HG02884 (cell line): ENCODE data around the gene CFHR5.
A peak's percentile ranks its signal among the peaks of the same experiment; 100 is the strongest.
"Not testable (repeated sequence)": the region's sequence is repeated elsewhere in the genome, so short reads cannot be mapped to it uniquely, and the experiment has no call there.

Experiments
- ATAC-seq: cut with Tn5 transposase; IDR thresholded peaks from one replicate; pipeline ENCODE4 v1.9.1; 2021; ENCODE audit warnings: mild to moderate bottlenecking, moderate library complexity; ENCODE audit not compliant: unreplicated experiment

CFHR5 gene

DNA sequence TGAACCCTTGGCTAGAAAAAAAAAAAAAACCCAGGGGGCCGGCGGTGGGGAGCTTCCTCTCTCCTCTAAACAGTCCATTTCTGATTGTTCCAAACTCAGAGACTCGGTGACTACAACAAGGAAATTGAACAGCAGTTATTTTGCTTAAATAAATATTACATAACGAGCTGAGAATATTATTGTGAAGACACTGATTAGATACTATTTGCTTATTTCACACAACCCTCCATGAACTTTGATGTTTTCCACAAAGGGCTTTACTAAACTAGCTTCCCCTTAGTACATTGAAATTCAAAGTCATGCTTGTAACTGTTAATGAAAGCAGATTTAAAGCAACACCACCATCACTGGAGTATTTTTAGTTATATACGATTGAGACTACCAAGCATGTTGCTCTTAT lies at the start of gene CFHR5:
Gene CFHR5 (plus strand): TSS at position 279 of the 400 bp plus-strand sequence. CDS start 109 bp downstream, at position 388.
- no peak for ATAC-seq

DNA sequence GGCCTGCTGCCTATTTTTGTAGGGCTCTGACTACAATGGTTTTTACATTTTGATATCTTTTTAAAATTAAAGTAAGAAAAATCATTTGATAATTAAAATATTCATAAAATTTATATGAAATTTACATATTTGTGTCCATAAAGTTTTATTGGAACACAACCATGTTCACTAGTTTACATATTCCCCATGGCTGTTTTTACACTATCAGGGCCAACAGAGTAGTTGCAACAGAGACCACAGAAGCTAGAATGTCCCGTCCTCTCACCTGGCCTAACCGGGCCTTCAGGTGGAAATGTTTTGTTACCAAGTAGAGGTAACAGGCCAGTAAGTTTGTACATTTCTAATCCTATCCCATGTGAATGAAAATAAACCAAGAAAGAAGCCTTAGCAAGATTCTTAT lies 44.5 kb upstream of the CFHR5 start:
- not testable (repeated sequence) for ATAC-seq

DNA sequence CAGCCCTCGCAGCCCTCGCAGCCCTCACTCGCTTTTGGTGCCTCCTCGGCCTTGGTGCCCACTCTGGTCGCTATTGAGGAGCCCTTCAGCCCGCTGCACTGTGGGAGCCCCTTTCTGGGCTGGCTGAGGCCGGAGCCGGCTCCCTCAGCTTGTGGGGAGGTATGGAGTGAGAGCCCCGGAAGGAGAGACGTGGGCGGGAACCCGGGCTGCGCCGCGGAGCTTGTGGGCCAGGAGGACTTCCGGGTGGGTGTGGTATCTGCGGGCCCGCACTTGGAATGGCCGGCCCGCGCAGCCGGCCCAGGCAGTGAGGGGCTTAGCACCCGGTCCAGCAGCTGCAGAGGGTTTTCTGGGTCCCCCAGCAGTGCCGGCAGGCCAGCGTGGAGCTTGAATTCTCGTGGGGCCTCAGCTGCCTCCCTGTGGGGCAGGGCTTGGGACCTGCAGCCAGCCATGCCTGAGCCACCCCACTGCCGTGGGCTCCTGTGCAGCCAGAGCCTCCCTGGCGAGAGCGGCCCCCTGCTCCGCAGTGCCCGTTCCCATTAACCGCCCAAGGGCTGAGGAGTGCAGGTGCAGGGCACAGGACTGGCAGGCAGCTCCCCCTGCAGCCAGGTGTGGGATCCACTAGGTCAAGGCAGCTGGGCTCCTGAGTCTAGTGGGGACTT lies 43.7 kb upstream of the CFHR5 start:
- ATAC-seq = no peak

DNA sequence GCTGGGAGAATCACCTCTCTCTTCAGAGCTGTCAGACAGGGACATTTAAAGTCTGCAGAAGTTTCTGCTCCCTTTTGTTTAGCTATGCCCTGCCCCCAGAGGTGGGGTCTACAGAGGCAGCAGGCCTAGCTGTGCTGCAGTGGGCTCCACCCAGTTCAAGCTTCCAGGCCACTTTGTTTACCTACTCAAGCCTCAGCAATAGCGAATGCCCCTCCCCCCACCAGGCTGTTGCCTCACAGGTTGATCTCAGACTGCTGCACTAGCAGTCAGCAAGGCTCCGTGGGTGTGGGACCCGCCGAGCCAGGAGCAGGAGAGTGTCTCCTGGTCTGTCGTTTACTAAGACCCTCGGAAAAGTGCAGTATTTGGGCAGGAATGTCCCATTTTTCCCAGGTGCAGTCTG lies 35.9 kb upstream of the CFHR5 start:
- not testable (repeated sequence) for ATAC-seq

DNA sequence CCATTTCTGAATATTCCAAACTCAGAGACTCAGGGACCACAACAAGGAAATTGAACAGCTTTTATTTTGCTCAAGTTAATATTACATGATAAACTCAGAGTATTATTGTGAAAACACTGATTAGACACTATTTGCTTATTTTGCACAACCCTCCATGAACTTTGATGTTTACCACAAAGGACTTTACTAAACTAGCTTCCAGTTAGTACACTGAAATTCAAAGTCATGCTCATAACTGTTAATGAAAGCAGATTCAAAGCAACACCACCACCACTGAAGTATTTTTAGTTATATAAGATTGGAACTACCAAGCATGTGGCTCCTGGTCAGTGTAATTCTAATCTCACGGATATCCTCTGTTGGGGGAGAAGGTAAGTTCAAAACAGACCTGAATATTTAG lies 33.8 kb upstream of the CFHR5 start, which contains the start of gene CFHR2:
Gene CFHR2 (plus strand): TSS at position 171 of the 400 bp plus-strand sequence. CDS start 143 bp downstream, at position 314.
- not testable (repeated sequence) for ATAC-seq

DNA sequence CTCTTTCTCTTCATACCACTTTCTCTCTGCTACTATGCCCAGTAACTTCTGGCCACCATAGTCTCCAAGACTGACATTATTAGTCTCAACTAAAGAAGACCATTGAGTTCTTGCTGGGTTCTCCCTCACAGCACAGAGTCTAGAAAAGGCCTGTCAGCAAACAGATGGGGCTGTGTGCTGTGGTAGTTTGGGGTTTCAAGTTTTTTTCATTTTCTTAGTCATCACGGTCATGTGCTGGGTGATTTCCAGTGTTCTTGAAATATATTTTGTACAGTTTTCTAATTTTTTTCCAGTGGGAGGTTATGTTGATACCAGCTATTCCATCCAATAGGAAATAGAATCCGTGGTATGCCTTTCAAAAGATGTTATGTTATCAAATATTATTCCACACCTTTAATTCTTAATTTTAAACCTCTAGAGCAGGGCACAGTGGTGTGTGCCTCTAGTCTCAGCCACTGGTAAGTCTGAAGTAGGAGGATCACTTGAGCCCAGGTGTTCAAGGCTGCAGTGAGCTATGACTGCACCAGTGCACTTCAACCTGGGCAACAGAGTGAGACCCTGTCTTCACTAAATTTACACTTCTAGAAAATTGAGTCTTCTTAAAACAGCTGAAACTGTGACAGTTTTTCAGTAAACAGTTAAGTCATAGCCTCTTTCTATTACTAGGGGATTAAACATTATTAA lies 25.5 kb upstream of the CFHR5 start:
- ATAC-seq = peak; percentile 90

DNA sequence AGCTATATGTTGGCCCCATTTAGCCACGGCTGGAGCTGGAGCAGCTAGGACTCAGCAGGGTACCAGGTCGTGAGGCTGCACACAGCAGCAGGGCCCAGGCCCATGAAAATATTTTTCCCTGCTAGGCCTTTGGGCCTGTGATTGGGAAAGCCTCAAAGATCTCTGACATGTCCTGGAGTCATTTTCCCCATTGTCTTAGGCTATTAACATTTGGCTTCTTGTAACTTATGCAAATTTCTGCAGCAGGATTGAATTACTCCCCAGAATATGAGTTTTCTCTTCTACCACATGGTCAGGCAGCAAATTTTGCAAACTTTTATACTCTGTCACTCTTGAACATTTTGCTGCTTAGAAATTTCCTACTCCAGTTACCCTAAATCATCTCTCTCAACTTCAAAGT lies 22.6 kb upstream of the CFHR5 start:
- ATAC-seq = no peak

DNA sequence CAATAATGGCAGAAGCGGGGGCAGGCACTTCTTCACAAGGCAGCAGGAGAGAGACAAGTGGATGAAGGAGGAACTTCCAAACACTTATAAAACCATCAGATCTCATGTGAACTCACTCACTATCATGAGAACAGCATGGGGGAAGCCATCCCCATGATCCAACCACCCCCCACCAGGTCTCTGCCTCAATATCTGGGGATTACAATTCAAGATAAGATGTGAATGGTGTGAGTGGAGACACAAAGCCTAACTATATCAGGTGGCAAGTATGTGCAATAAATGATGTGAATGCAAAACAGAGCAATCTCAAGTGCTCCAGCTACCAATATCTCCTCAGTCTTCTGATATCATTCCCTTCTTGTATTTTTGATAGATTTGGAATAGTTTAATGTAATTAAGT lies 21.4 kb upstream of the CFHR5 start:
- no peak for ATAC-seq

DNA sequence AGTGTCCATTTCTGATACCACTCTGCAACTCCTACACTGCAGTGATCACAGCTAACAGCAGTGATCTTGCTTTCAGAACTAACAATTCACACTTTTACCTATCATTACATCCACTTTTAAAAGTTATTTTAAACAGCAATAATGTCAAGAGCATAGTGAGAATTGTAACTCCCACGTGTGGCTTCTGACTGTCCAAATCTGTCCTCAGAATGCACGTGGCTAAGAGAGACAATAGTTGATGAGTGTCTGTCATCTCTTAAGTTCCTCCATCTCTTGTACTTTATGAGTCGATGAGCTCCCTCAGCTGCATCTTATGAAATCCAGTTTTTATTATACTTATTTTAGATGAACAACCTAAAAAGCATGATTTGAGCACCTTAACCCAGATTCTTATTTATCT lies 16.5 kb upstream of the CFHR5 start:
- ATAC-seq = peak; percentile 91

DNA sequence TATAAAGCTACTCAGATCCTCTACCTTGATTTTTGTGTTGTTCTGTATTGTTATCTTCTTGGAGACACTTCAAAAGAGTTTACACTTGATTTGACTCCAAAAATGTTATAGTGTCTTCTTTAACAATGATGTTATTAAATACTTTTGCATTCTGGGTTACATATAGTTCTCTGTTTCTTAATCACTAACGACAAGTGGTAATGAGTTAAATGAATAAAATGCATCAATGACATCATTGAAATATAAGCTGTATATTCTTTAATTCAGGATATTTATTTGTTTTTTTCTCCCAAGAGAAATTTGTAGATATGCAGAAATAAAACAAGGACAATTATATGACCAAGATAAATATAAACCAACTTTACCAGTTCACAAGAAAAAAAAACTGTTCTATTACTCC lies 7.2 kb upstream of the CFHR5 start:
- no peak for ATAC-seq

DNA sequence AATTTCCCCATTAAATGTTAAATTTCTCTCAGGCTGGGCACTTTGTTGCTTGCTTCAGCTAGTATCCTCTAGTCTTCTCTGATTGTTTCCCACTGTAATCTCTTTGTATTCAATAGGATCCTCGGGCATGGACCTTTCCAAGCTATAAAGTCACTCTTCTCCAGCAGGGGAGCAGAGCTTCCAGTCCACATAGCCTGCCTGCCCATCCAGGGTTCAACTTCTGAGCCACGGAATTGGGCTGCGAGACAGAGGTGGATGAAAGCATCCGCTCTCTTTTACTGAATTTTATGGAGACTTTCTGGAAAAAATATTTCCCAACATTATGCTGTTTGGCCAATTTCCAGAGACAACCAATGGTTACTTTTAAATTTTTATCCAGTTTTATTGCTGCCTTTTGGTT lies 1.1 kb upstream of the CFHR5 start:
- no peak for ATAC-seq

DNA sequence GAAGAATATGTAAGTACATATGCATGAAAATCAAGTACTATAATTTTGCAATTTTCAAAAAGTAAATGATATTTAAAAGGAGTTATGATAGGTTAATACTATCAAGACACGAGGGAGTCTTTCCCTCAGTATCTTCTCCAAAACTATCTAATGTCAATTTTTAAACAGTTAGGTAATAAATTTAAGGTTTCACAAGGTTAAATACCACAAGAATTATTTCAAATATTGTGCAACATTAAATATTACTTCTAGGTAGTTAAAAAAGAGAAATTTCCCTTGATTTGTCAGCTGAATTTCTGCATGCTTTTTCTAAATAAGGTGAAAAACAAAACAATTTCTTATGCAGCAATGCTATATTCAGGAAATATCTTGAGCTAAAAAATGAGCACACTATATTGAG lies 3.5 kb downstream of the CFHR5 start:
- ATAC-seq = no peak

DNA sequence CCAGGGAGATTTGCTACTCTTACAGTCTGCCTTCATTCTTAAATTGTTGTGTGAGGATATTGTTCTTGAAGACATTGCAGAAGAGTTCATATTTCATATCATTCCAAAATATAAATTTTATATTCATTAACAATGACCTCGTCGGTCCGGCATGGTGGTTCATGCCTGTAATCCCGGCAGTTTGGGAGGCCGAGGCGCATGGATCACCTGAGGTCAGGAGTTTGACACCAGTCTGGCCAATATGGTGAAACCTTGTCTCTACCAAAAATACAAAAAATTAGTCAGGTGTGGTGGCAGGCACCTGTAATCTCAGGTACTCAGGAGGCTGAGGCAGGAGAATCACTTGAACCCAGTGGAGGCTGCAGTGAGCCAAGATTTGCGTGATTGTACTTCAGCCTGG lies 4.9 kb downstream of the CFHR5 start:
- ATAC-seq = not testable (repeated sequence)

DNA sequence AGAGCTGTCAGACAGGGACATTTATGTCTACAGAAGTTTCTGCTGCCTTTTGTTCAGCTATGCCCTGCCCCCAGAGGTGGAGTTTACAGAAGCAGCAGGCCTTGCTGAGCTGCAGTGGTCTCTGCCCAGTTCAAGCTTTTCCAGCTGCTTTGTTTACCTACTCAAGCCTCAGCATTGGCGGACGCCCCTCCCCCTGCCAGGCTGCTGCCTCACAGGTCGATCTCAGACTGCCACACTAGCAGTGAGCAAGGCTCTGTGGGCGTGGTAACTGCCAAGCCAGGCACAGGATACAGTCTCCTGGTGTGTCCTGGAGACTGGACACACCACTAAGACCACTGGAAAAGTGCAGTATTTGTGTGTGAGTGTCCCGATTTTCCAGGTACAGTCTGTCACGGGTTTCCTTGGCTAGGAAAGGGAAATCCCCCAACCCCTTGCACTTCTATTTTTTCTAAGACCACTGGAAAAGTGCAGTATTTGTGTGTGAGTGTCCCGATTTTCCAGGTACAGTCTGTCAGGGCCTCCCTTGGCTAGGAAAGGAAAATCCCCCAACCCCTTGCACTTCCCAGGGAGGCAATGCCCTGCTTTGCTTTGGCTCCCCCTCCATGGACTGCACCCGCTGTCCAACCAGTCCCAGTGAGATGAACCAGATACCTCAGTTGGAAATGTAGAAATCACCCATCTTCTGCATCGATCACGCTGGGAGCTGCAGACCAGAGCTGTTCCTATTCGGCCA lies 14.7 kb downstream of the CFHR5 start:
- not testable (repeated sequence) for ATAC-seq

DNA sequence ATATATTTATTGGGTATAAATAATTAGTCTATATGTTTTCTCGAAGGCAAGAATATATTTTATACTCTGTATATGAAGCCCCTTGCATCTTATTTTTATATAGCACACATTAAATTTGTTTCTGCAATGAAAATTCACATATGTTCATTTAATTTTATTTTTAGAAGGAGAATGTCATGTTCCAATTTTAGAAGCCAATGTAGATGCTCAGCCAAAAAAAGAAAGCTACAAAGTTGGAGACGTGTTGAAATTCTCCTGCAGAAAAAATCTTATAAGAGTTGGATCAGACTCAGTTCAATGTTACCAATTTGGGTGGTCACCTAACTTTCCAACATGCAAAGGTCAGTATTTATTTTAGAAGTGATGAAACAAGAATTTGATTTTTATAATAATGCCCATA lies 16.6 kb downstream of the CFHR5 start:
- no peak for ATAC-seq

DNA sequence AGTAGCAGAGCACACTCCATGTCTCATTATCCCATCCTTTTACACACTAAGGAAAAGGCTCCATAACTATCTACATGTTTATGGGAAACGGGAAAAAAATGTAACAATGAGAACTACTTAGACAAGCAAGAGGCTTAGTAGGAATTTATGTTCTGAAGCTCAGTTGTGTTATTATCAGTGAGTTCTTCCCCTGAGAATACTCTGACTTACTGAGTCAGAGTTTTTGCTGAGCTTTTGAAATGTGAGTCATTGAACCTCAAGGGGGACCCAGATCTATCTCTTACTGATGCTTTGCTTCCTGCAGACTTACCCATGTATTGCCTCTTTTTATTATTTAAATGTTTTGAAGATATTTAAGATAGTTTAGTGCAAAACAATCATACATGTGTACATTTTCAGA lies 20.1 kb downstream of the CFHR5 start:
- no peak for ATAC-seq

DNA sequence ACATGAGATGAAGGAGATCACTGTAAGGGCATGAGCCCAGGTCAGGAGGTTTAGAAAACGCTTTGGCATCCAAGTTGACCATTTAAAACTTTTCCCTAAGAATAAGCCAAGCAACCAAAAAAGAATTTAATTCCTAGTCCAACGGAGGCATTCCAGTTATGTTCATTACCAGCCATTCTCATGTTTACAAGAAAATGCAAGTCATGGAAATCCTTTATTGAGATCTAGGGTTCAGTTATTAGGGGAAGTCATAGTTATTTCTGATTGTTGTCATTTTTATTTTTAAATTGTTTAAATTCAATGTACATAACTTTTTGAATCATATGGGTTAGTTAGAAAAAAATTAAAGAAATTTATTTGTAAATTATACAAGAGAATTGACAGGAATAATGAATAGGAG lies 24.5 kb downstream of the CFHR5 start:
- ATAC-seq = no peak

DNA sequence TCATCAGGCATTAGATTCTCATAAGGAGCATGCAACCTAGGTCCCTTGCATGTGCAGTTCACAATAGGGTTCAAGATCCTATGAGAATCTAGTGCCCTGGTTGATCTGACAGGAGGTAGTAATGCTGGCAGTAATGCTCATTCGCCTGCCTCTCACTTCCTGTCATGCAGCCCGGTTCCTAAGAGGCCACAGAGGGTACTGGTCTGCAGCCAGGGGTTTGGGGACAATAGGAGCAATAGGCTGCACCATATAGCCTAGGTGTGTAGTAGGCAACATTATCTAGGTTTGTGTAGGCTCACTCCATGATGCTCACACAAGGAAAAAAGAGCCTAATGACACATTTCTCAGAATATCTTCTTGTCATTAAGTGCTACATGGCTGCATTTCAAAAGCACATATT lies 25.8 kb downstream of the CFHR5 start:
- ATAC-seq = no peak

DNA sequence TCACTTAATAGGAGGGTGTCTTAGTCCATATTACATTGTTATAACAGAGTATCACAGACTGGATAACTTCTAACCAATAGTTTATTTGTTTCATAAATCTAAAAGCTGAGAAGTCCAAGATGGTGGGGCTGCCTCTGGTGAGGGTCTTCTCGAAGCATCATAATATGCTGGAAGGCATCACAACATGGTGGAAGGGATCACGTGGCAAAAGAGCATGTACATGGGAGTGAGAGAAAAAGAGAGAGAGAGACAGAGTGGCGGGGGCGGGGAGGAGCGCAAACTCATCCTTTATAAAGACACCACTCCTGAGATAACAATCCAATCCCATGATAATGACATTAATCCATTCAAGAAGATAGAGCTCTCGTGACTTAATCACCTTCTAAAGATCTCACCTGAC lies 31.5 kb downstream of the CFHR5 start:
- no peak for ATAC-seq

DNA sequence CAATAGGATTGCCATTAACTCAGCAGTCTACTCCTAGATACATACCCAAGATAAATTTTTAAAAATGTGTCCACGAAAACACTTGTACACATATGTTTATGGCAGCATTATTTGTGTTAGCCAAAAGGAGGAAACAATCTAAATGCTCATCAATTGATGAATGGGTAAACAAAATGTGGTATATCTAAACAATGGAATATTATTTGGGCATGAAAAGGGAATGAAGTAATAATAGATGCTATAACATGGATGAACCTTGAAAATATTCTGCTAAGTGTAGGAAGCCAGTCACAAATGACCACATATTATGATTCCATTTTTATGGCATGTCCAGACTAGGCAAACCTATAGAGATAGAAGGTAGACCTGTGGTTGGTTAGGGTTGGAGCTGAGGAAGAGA lies 34.3 kb downstream of the CFHR5 start:
- no peak for ATAC-seq

DNA sequence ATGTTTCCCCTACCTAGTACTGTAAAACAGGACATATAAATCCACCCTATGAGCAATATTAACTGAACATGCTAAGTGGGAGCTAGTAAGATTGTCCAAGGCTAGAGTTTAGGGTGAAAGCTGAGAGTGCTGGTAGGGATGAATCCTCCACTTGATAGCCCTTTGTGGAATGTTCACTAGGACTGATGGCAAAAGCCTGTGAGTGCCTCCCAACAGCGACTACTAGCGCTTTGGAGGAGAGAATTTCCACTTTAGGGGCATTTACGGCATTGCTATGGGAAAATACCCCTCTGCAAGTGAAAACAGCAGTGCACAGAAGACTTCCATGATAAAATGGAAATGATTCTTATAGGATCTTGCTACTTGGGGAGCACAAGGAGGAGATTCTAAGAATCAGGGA lies 35.9 kb downstream of the CFHR5 start:
- no peak for ATAC-seq

DNA sequence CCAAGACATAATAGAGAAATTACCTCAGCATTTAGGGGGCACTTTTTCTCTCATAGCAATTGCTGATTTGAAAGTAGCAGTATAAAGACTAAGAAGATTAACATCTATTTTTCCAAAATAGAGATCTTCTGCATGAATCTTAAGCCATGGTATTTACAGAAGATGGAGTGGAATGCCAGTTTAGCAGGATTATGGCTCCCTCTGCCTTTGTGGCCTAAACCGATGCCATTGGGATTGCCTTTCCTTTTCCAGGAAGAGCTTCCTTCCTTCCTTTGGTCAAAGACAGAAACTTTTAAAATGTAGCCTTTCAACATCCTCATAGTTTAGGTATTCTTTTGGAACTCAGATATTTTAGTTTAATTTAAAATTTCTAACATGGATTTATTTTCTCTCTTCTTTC lies 39.4 kb downstream of the CFHR5 start:
- ATAC-seq = no peak
